Heart left ventricle (tissue), 13 donors: ENCODE data around the gene ABHD5.

ENCODE experiments used
- POLR2A ChIP-seq, 2 donors: fragments of 450-650 bp; IDR thresholded peaks; one replicate each; pipeline ENCODE4 v1.6.1; 2017; ENCODE audit warnings: antibody characterized with exemption in 2 of 2, mild to moderate bottlenecking in 2 of 2, moderate library complexity in 2 of 2
- TF ChIP-seq, protein P1 (sequence below), 12 donors: fragments of 200-600 bp; sonication (generic) in 4 of 12; IDR thresholded peaks; one replicate each; pipeline versions ENCODE4 v1.5.0 to v1.8.0; 2018 to 2022; ENCODE audit warnings: antibody characterized with exemption in 12 of 12, mild to moderate bottlenecking in 5 of 12
- donor health status: ischemic (EF 13 %, LVEDD 7.1; RV severe dilation, severe dysfunction).
- donor health status: DM: no; HTN: yes; CAD: no.
- donor health status: DM: no; HTN: no; CAD: no.
- donor health status: ischemic (EF 25% LVEDD 6.9; RV normal size, moderate dysfunction).
- donor health status: ischemic (EF 25% LVEDD 5.7; RV mildly dilated, moderate dysfunction).
- donor health status: ischemic (EF 35%, LVEDD 5.7; RV mildly dilated, moderate dysfunction).
- donor health status: nonischemic (EF 11% LVEDD 7.7; RV severe dilation, severe dysfunction).
- donor health status: DM: yes; HTN: yes; CAD: no.
- donor health status: PGD.
- donor health status: ischemic (EF 29% LVEDD 5.4; RV normal size, mild dysfunction).
- donor health status: nonischemic (EF 23%, LVEDD 6.1; RV moderate dilation, normal function).

GRCh38 chr3:43641306-43642114 lies 49.2 kb upstream of the ABHD5 start:
- TF ChIP-seq, protein P1, sequence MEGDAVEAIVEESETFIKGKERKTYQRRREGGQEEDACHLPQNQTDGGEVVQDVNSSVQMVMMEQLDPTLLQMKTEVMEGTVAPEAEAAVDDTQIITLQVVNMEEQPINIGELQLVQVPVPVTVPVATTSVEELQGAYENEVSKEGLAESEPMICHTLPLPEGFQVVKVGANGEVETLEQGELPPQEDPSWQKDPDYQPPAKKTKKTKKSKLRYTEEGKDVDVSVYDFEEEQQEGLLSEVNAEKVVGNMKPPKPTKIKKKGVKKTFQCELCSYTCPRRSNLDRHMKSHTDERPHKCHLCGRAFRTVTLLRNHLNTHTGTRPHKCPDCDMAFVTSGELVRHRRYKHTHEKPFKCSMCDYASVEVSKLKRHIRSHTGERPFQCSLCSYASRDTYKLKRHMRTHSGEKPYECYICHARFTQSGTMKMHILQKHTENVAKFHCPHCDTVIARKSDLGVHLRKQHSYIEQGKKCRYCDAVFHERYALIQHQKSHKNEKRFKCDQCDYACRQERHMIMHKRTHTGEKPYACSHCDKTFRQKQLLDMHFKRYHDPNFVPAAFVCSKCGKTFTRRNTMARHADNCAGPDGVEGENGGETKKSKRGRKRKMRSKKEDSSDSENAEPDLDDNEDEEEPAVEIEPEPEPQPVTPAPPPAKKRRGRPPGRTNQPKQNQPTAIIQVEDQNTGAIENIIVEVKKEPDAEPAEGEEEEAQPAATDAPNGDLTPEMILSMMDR (IDR thresholded peaks at IDR 0.05): no peak
- TF ChIP-seq POLR2A (IDR thresholded peaks at IDR 0.05): no peak
